Measurements from ENCODE around the gene SETBP1. TPM values are rescaled to one million over a fixed set of nuclear protein-coding genes. Genes with fewer than 3 reads are reported as not detected.

The SETBP1 gene
- total and polyA plus RNA-seq, 2 of the 8 experiments (the other 6 are each of a cell fraction or from before 2014, with no cell fraction given), result 2.0 to 6.5 TPM

DNA sequence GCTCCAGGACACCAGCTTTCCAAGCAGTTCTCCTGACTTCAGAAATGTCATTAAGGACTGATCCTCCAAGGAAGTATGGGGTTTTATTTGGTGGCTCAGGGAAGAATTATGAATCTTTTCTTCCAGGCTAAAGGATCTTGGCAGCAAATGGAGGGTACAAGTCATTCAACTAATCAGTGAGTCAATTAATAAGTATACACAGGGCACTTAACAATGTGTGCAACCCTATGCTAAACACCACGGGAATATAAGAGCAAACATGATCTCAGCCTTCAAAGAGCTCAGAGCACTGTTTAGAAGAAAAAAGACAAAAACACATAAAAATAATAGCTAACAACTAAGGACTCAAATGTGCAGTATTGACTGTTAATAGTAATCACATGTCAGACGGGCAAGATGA is 234.5 kb downstream of the SETBP1 start (continued):
- TF ChIP-seq, protein P1, sequence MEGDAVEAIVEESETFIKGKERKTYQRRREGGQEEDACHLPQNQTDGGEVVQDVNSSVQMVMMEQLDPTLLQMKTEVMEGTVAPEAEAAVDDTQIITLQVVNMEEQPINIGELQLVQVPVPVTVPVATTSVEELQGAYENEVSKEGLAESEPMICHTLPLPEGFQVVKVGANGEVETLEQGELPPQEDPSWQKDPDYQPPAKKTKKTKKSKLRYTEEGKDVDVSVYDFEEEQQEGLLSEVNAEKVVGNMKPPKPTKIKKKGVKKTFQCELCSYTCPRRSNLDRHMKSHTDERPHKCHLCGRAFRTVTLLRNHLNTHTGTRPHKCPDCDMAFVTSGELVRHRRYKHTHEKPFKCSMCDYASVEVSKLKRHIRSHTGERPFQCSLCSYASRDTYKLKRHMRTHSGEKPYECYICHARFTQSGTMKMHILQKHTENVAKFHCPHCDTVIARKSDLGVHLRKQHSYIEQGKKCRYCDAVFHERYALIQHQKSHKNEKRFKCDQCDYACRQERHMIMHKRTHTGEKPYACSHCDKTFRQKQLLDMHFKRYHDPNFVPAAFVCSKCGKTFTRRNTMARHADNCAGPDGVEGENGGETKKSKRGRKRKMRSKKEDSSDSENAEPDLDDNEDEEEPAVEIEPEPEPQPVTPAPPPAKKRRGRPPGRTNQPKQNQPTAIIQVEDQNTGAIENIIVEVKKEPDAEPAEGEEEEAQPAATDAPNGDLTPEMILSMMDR (IDR thresholded peaks at IDR 0.05; ENCODE audit: control extremely low read depth in 1 of 3, insufficient read depth in 1 of 3, low read depth in 1 of 3, low read length in 3 of 3), result no peak

Measured in H1 (cell line).